DND-41 (cell line): ENCODE results near the gene IL17REL.

Source experiments
- EZH2 ChIP-seq: IDR thresholded peaks from 3 replicates; pipeline ENCODE4 v1.6.1; 2012; ENCODE audit warnings: borderline replicate concordance, low read depth, mild to moderate bottlenecking, moderate library complexity, low read length, inconsistent platforms; ENCODE audit not compliant: severe bottlenecking
- TF ChIP-seq, protein P1 (sequence below): IDR thresholded peaks from 2 replicates; pipeline ENCODE4 v1.5.1; 2012; ENCODE audit warnings: borderline replicate concordance, low read length, moderate library complexity, mild to moderate bottlenecking; ENCODE audit not compliant: poor library complexity, severe bottlenecking; ENCODE audit errors: extremely low read depth

DNA sequence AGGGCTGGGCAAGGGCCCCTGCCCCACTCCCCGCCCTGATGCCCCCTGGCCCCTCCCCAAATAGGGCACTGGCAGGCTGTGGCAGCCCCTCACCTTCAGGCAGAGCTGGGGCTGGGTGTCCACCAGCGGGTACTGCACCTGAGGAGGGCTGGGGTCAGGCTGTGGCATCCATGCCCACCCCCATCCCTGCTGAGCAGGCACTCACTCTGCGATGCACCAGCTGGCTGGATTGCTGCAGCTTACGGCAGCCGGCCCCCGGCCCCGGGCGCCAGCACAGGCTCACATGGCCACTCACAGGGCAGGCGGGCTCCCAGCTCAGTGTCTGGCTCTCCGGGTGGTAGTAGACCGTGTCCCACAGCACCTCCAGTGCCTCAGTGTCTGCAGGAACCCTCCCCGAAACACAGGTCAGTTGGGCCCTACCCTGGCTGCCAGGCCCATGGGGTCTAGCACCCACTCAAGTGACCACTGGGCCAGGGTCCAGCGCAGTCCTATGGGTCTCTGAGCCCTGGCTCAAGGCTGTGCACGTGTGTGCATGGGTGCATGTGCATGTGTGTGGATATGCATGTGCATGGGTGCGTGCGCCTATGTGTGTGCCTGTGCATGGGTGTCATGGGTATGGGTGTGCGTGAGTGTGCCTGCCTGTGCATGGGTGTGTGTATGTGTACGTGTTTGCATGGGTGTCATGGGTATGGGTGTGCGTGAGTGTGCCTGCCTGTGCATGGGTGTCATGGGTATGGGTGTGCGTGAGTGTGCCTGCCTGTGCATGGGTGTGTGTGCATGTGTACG, 14.4 kb downstream of the IL17REL start:
- TF ChIP-seq, protein P1, sequence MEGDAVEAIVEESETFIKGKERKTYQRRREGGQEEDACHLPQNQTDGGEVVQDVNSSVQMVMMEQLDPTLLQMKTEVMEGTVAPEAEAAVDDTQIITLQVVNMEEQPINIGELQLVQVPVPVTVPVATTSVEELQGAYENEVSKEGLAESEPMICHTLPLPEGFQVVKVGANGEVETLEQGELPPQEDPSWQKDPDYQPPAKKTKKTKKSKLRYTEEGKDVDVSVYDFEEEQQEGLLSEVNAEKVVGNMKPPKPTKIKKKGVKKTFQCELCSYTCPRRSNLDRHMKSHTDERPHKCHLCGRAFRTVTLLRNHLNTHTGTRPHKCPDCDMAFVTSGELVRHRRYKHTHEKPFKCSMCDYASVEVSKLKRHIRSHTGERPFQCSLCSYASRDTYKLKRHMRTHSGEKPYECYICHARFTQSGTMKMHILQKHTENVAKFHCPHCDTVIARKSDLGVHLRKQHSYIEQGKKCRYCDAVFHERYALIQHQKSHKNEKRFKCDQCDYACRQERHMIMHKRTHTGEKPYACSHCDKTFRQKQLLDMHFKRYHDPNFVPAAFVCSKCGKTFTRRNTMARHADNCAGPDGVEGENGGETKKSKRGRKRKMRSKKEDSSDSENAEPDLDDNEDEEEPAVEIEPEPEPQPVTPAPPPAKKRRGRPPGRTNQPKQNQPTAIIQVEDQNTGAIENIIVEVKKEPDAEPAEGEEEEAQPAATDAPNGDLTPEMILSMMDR: no peak
- TF ChIP-seq EZH2: no peak
